Naive thymus-derived CD8-positive, alpha-beta T cell (primary cell): ENCODE measurements around the gene UNC80. TPM values are rescaled to one million over a fixed set of nuclear protein-coding genes. Genes with fewer than 3 reads are reported as not detected.
A peak's percentile ranks its signal among the peaks of the same experiment; 100 is the strongest.

Source experiments
- ATAC-seq, 2 donors: fragments of 150-1000 bp; cut with Tn5 transposase in 1 of 2; sonication (Bioruptor Pico), chemical (Tn5 transposase) in 1 of 2; 1 replicate in 1 of 2; 2 replicates in 1 of 2; pipeline ENCODE4 v1.10.0; 2021; ENCODE audit warnings: mild to moderate bottlenecking in 2 of 2, moderate library complexity in 2 of 2
- POLR2A ChIA-PET: fragments of 350-600 bp; sonication (Branson Sonifier 250); formaldehyde crosslinking; loops from one replicate; lab custom pipeline; 2021; ENCODE audit warnings: antibody characterized with exemption; lab: Charles Lee
- DNase-seq, 10 donors: peaks; one replicate each; pipeline versions ENCODE4 v3.0.0 to v3.0.0-alpha.2; 2020 to 2022
- H3K27ac Mint-ChIP-seq, 10 donors: one replicate each; pipeline ENCODE4 v1.8.0; 2020 to 2022; ENCODE audit warnings: mild to moderate bottlenecking in 10 of 10, mixed read lengths in 10 of 10, moderate library complexity in 4 of 10, inconsistent platforms in 1 of 10
- H3K27me3 Mint-ChIP-seq, 5 donors: one replicate each; pipeline ENCODE4 v1.8.0; 2021 to 2022; ENCODE audit warnings: mixed read lengths in 5 of 5
- H3K36me3 Mint-ChIP-seq, 3 donors: one replicate each; pipeline ENCODE4 v1.8.0; 2020 to 2022; ENCODE audit warnings: mixed read lengths in 3 of 3, mild to moderate bottlenecking in 2 of 3, inconsistent platforms in 1 of 3
- H3K4me1 Mint-ChIP-seq, 4 donors: one replicate each; pipeline ENCODE4 v1.8.0; 2021 to 2022; ENCODE audit warnings: mixed read lengths in 4 of 4
- H3K4me3 Mint-ChIP-seq, 10 donors: one replicate each; pipeline ENCODE4 v1.8.0; 2020 to 2022; ENCODE audit warnings: mild to moderate bottlenecking in 10 of 10, mixed read lengths in 10 of 10, moderate library complexity in 6 of 10, inconsistent platforms in 1 of 10
- H3K9me3 Mint-ChIP-seq, 9 donors: one replicate each; pipeline ENCODE4 v1.8.0; 2020 to 2022; ENCODE audit warnings: mixed read lengths in 9 of 9, mild to moderate bottlenecking in 3 of 9, inconsistent platforms in 1 of 9, moderate library complexity in 1 of 9
- polyA plus RNA-seq, 3 donors: library from polyadenylated mRNA; unstranded; fragments of 300-500 nt; fragmentation: Illumina TruSeq; gene quantifications; one replicate each; pipeline ENCODE4 v1.2.3, GENCODE V29; 2021
- total RNA-seq, 8 experiments: library from RNA in 2 of 8; stranded (reverse) in 2 of 8; gene quantifications; one replicate each; pipeline ENCODE4 v1.2.3 and lab custom pipeline; 2021 to 2026

Gene UNC80, protein sequence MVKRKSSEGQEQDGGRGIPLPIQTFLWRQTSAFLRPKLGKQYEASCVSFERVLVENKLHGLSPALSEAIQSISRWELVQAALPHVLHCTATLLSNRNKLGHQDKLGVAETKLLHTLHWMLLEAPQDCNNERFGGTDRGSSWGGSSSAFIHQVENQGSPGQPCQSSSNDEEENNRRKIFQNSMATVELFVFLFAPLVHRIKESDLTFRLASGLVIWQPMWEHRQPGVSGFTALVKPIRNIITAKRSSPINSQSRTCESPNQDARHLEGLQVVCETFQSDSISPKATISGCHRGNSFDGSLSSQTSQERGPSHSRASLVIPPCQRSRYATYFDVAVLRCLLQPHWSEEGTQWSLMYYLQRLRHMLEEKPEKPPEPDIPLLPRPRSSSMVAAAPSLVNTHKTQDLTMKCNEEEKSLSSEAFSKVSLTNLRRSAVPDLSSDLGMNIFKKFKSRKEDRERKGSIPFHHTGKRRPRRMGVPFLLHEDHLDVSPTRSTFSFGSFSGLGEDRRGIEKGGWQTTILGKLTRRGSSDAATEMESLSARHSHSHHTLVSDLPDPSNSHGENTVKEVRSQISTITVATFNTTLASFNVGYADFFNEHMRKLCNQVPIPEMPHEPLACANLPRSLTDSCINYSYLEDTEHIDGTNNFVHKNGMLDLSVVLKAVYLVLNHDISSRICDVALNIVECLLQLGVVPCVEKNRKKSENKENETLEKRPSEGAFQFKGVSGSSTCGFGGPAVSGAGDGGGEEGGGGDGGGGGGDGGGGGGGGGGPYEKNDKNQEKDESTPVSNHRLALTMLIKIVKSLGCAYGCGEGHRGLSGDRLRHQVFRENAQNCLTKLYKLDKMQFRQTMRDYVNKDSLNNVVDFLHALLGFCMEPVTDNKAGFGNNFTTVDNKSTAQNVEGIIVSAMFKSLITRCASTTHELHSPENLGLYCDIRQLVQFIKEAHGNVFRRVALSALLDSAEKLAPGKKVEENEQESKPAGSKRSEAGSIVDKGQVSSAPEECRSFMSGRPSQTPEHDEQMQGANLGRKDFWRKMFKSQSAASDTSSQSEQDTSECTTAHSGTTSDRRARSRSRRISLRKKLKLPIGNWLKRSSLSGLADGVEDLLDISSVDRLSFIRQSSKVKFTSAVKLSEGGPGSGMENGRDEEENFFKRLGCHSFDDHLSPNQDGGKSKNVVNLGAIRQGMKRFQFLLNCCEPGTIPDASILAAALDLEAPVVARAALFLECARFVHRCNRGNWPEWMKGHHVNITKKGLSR (N-terminal part only)
- not detected for total RNA-seq
- polyA plus RNA-seq: not detected
- 0 to 0.09 (median 0) reads per million in 6 experiments for total RNA-seq (lab: John Stamatoyannopoulos, UW)

DNA sequence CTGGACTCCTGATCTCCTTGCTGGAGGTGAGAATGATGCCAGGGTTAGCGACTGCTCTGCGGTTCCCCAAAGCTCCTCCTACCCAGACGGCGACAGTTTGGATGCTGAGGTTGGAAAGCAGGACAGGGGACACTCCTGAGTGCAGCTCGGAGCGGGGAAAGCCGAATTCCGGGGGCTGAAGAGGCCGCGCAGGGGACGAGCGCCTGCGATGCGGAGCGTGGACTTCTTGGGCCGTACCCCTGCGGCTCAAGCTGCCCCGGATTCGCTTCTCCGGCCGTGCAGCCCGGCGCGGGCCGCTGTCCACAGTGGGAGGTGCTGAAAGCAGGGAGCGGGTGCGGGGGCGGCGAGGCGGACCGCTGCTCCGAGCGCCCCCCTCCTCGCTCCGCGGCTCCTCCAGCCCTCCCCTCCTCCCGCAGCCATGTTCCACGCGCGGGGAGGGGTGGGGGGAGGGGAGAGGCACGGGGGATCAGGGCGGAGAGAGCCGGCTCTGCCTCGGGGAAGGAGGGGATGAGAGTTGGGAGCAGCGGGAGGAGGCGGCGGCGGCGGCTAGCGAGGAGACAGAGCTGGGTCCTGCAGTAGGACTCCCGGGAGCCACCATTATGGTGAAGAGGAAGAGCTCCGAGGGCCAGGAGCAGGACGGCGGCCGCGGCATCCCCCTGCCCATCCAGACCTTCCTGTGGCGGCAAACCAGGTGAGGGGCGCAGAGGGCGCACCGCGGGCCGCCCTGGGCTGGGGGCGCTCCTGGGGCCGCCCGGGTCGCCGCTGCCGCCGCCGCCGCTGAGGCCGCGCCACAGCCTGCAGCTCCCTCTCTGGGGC is at the start of gene UNC80:
Gene UNC80, plus strand, starts transcription at position 359 of the 816 bp plus-strand sequence. Its CDS starts 241 bp downstream, at position 600.
- H3K27me3 Mint-ChIP-seq: peaks cover 25 to 55% (median 28%) of the 10 kb centered on the region in 5 donors
- POLR2A ChIA-PET: no interaction called here
- ATAC-seq (no peak), DNase-seq (peak in 1 of 10 donors; percentile 6)
- no peaks in the 10 kb centered on the region for H3K36me3 Mint-ChIP-seq
- peak within 1 kb of the TSS in 3 of 10 donors; percentile 16 to 63 (median 36) for H3K4me3 Mint-ChIP-seq
- no peak within 1 kb of the TSS for H3K27ac Mint-ChIP-seq
- H3K9me3 Mint-ChIP-seq: peaks cover 0 to 29% (median 0%) of the 10 kb centered on the region in 9 donors
- peaks cover 0 to 4% (median 3%) of the 10 kb centered on the region in 4 donors for H3K4me1 Mint-ChIP-seq

DNA sequence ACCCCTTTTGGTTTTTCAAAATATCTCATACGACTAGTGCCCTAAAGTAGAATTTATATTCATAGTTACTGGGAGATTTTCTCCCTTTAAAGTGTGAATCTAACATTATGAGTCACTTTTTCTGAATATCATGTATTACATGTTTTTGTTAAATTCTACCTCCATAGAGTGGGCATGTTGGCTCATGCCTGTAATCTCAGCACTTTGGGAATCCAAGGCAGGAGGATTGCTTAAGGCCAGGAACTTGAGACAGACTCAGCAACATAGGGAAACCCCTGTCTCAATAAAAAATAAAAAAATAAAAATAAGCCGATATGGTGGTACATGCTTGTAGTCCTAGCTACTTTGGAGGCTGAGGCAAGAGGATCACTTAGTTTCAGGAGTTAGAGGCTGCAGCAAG is 45.3 kb upstream of the UNC80 start:
- ATAC-seq: no peak
- no peaks in the 10 kb centered on the region for H3K4me1 Mint-ChIP-seq
- POLR2A ChIA-PET: no interaction called here
- peaks cover 0 to 10% (median 0%) of the 10 kb centered on the region in 9 donors for H3K9me3 Mint-ChIP-seq
- no peak for DNase-seq
- H3K36me3 Mint-ChIP-seq: no peaks in the 10 kb centered on the region
- no peak overlapping the region for H3K4me3 Mint-ChIP-seq
- no peak overlapping the region for H3K27ac Mint-ChIP-seq
- H3K27me3 Mint-ChIP-seq: no peaks in the 10 kb centered on the region

DNA sequence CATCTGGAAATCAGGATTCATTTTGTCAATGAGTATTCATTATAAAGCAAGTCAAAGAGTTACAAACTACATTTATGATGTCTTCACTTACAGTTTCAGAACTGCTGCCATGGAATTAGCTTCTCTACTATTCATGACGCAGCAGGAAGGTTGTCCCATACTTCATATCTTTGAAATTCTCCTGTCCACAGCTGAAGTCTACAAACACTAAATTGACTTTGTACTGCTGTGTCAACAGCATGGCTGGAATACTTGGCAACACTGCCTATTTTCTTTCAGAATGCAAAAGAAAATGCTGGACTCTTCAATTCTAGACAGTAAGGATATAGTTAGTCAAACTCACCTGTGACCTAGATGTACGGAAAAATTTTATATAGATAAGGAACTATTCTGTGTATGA is 44.6 kb upstream of the UNC80 start:
- Mint-ChIP-seq H3K9me3 (peaks cover 0 to 10% (median 0%) of the 10 kb centered on the region in 9 donors), H3K4me1 (no peaks in the 10 kb centered on the region), H3K36me3 (no peaks in the 10 kb centered on the region), H3K27me3 (no peaks in the 10 kb centered on the region), H3K4me3 (no peak overlapping the region), H3K27ac (no peak overlapping the region)
- POLR2A ChIA-PET: no interaction called here
- no peak for ATAC-seq
- no peak for DNase-seq

DNA sequence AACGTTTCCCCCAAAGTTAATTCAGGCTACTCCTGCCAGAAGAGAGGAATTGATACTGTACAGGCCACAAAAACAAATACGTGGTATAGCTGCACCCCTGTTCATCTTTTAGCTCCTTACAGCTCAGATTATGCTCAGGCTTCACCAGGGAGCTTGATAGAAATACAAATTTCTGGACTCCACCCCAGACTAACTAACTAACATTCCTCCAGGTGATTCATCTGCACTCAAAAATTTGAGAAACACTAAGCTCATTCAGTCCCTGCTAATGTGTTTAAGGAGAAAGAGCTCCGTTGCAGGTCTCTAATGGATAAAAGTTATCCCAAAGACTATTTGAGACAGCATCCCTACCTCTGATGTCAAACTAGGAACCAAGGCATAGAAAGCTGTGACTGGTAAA is 36.8 kb upstream of the UNC80 start:
- peaks cover 0 to 15% (median 0%) of the 10 kb centered on the region in 5 donors for H3K27me3 Mint-ChIP-seq
- H3K4me3 Mint-ChIP-seq: no peak overlapping the region
- H3K27ac Mint-ChIP-seq: no peak overlapping the region
- H3K4me1 Mint-ChIP-seq: no peaks in the 10 kb centered on the region
- DNase-seq (no peak), ATAC-seq (no peak)
- peaks cover 0 to 10% (median 0%) of the 10 kb centered on the region in 9 donors for H3K9me3 Mint-ChIP-seq
- POLR2A ChIA-PET: no interaction called here
- no peaks in the 10 kb centered on the region for H3K36me3 Mint-ChIP-seq

DNA sequence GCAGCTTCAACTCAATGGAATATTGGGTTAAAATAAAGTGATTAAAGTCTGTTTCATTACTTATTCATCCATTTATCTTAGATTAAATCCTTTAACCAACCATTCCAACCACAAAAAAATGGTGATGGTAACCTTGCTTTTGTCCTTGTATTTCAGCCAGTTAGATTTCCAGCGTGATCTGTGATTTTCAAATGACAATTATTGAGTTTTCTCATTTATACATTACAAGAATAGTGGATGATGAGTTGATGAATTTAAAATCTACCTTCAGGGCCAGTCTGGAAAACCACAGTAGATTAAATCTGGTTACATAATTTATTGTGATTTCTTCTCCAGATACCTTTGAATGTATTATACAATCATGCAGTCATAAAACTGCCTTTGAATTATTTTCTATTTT is 29.7 kb upstream of the UNC80 start:
- no peak overlapping the region for H3K27ac Mint-ChIP-seq
- ATAC-seq (no peak), DNase-seq (no peak)
- H3K4me3 Mint-ChIP-seq: no peak overlapping the region
- no peaks in the 10 kb centered on the region for H3K4me1 Mint-ChIP-seq
- no peaks in the 10 kb centered on the region for H3K36me3 Mint-ChIP-seq
- peaks cover 0 to 8% (median 0%) of the 10 kb centered on the region in 5 donors for H3K27me3 Mint-ChIP-seq
- POLR2A ChIA-PET: no interaction called here
- peaks cover 0 to 15% (median 2%) of the 10 kb centered on the region in 9 donors for H3K9me3 Mint-ChIP-seq

- Mint-ChIP-seq H3K27ac (no peak overlapping the region), H3K4me3 (no peak overlapping the region), H3K27me3 (peaks cover 0 to 8% (median 4%) of the 10 kb centered on the region in 5 donors), H3K9me3 (peaks cover 0 to 8% (median 0%) of the 10 kb centered on the region in 9 donors), H3K4me1 (no peaks in the 10 kb centered on the region), H3K36me3 (no peaks in the 10 kb centered on the region)
- ATAC-seq (no peak), DNase-seq (no peak)
- POLR2A ChIA-PET: no interaction called here
Measured at GRCh38 chr2:209753020-209753419, 18.6 kb upstream of the UNC80 start.

GRCh38 chr2:209757163-209757562 is 14.5 kb upstream of the UNC80 start:
- Mint-ChIP-seq H3K4me3 (no peak overlapping the region), H3K27ac (no peak overlapping the region), H3K36me3 (no peaks in the 10 kb centered on the region), H3K27me3 (peaks cover 0 to 8% (median 4%) of the 10 kb centered on the region in 5 donors), H3K9me3 (peaks cover 0 to 11% (median 0%) of the 10 kb centered on the region in 9 donors), H3K4me1 (no peaks in the 10 kb centered on the region)
- no peak for DNase-seq
- no peak for ATAC-seq
- POLR2A ChIA-PET: no interaction called here

- H3K4me3 Mint-ChIP-seq: no peak overlapping the region
- POLR2A ChIA-PET: no interaction called here
- H3K27me3 Mint-ChIP-seq: no peaks in the 10 kb centered on the region
- H3K4me1 Mint-ChIP-seq: no peaks in the 10 kb centered on the region
- DNase-seq: no peak
- no peak for ATAC-seq
- peaks cover 0 to 11% (median 0%) of the 10 kb centered on the region in 9 donors for H3K9me3 Mint-ChIP-seq
- no peak overlapping the region for H3K27ac Mint-ChIP-seq
- H3K36me3 Mint-ChIP-seq: no peaks in the 10 kb centered on the region
Measured at GRCh38 chr2:209761566-209761965, 10.1 kb upstream of the UNC80 start.

- no peak overlapping the region for H3K27ac Mint-ChIP-seq
- no peak for DNase-seq
- peaks cover 0 to 2% (median 0%) of the 10 kb centered on the region in 5 donors for H3K27me3 Mint-ChIP-seq
- POLR2A ChIA-PET: no interaction called here
- H3K36me3 Mint-ChIP-seq: no peaks in the 10 kb centered on the region
- H3K4me3 Mint-ChIP-seq: no peak overlapping the region
- H3K4me1 Mint-ChIP-seq: no peaks in the 10 kb centered on the region
- no peak for ATAC-seq
- peaks cover 0 to 11% (median 0%) of the 10 kb centered on the region in 9 donors for H3K9me3 Mint-ChIP-seq
Measured at GRCh38 chr2:209762563-209762962, 9.1 kb upstream of the UNC80 start.

GRCh38 chr2:209763106-209763505 is 8.5 kb upstream of the UNC80 start:
- Mint-ChIP-seq H3K27ac (no peak overlapping the region), H3K4me3 (no peak overlapping the region), H3K27me3 (peaks cover 0 to 7% (median 3%) of the 10 kb centered on the region in 5 donors), H3K4me1 (no peaks in the 10 kb centered on the region), H3K9me3 (peaks cover 0 to 13% (median 0%) of the 10 kb centered on the region in 9 donors), H3K36me3 (no peaks in the 10 kb centered on the region)
- ATAC-seq (no peak), DNase-seq (no peak)
- POLR2A ChIA-PET: no interaction called here

DNA sequence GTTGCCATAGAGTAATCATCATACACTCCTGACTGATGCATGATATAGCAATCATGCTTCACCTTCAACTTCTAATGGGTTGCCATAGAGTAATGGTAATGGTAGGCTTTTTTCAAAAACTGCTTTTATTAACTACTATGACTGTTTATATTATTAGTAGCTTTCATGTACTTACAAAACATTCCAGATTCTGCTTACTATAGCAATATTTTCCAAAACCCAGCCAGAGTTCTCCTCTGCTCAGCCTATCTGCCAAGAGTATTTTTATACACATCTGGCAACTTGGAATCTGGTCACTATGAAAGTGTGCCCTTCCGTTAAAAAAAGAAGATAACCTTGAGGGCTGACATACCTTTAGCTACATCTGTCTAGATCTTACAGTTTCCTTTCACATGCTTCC is 5.0 kb upstream of the UNC80 start:
- Mint-ChIP-seq H3K4me3 (no peak overlapping the region), H3K4me1 (peaks cover 0 to 4% (median 3%) of the 10 kb centered on the region in 4 donors), H3K27ac (no peak overlapping the region), H3K27me3 (peaks cover 14 to 42% (median 20%) of the 10 kb centered on the region in 5 donors), H3K36me3 (no peaks in the 10 kb centered on the region), H3K9me3 (peaks cover 0 to 33% (median 0%) of the 10 kb centered on the region in 9 donors)
- ATAC-seq: no peak
- POLR2A ChIA-PET: no interaction called here
- DNase-seq: no peak
